HepG2 (cell line): ENCODE data around the gene DDI2. TPM values are rescaled to one million over a fixed set of nuclear protein-coding genes. Genes with fewer than 3 reads are reported as not detected.

Experiments
- FOXO4 ChIP-seq: sonication (generic); formaldehyde crosslinking; conservative IDR thresholded peaks from 2 replicates; pipeline ENCODE4 v1.8.1; 2023; ENCODE audit warnings: missing genetic modification reagents
- HDAC2 ChIP-seq: sonication (generic); formaldehyde crosslinking; IDR thresholded peaks from 2 replicates; pipeline ENCODE4 v1.4.0; 2020; ENCODE audit warnings: missing genetic modification reagents
- IRX3 ChIP-seq: sonication (generic); formaldehyde crosslinking; IDR thresholded peaks from 2 replicates; pipeline ENCODE4 v1.8.1; 2023; ENCODE audit warnings: mild to moderate bottlenecking, low read depth, missing genetic modification reagents, borderline replicate concordance
- JUN ChIP-seq: sonication (generic); formaldehyde crosslinking; IDR thresholded peaks from 2 replicates; pipeline ENCODE4 v1.4.0; 2020; ENCODE audit warnings: mild to moderate bottlenecking, missing genetic modification reagents
- NFIB ChIP-seq: sonication (generic); formaldehyde crosslinking; IDR thresholded peaks from 2 replicates; pipeline ENCODE4 v1.9.0; 2021; ENCODE audit warnings: missing genetic modification reagents, mild to moderate bottlenecking, borderline replicate concordance
- NPAS2 ChIP-seq: sonication (generic); formaldehyde crosslinking; IDR thresholded peaks from 2 replicates; pipeline ENCODE4 v1.8.0; 2022; ENCODE audit warnings: mild to moderate bottlenecking, missing genetic modification reagents, borderline replicate concordance
- POLR2G ChIP-seq: fragments of 200-400 bp; formaldehyde crosslinking; IDR thresholded peaks from 2 replicates; pipeline ENCODE4 v1.6.1; 2018; ENCODE audit warnings: mild to moderate bottlenecking, low read depth, low read length, moderate library complexity
- RFX3 ChIP-seq: IDR thresholded peaks from 2 replicates; pipeline ENCODE4 v1.6.1; 2016; ENCODE audit warnings: missing biosample characterization, missing genetic modification reagents
- SNAI1 ChIP-seq: sonication (generic); formaldehyde crosslinking; IDR thresholded peaks from 2 replicates; pipeline ENCODE4 v1.5.0; 2020; ENCODE audit warnings: mild to moderate bottlenecking, missing genetic modification reagents, borderline replicate concordance
- TAF15 ChIP-seq: fragments of 200-400 bp; formaldehyde crosslinking; IDR thresholded peaks from one replicate; pipeline ENCODE4 v1.6.1; 2018; ENCODE audit warnings: mild to moderate bottlenecking, low read depth, low read length; ENCODE audit not compliant: poor library complexity, severe bottlenecking
- TFDP1 ChIP-seq: IDR thresholded peaks from 2 replicates; pipeline ENCODE4 v1.6.1; 2016; ENCODE audit warnings: missing compliant biosample characterization, missing genetic modification reagents, borderline replicate concordance
- ZBTB2 ChIP-seq: sonication (generic); formaldehyde crosslinking; IDR thresholded peaks from 2 replicates; pipeline ENCODE4 v1.8.0; 2022; ENCODE audit warnings: low read depth, missing genetic modification reagents
- ZBTB46 ChIP-seq: sonication (generic); formaldehyde crosslinking; IDR thresholded peaks from 2 replicates; pipeline ENCODE4 v1.4.0; 2020; ENCODE audit warnings: mild to moderate bottlenecking, missing genetic modification reagents, borderline replicate concordance
- ZNF441 ChIP-seq: sonication (generic); formaldehyde crosslinking; IDR thresholded peaks from 2 replicates; pipeline ENCODE4 v1.7.0; 2021; ENCODE audit warnings: missing genetic modification reagents, borderline replicate concordance
- ZNF713 ChIP-seq: sonication (generic); formaldehyde crosslinking; IDR thresholded peaks from 2 replicates; pipeline ENCODE4 v1.4.0; 2020; ENCODE audit warnings: mild to moderate bottlenecking, missing genetic modification reagents
- ZNF777 ChIP-seq: sonication (generic); formaldehyde crosslinking; IDR thresholded peaks from 2 replicates; pipeline ENCODE4 v1.4.0; 2020; ENCODE audit warnings: missing genetic modification reagents
- ZNF792 ChIP-seq: IDR thresholded peaks from 2 replicates; pipeline ENCODE4 v1.6.1; 2016
- polyA plus RNA-seq, 8 experiments: library from polyadenylated mRNA; depleted of rRNA in 3 of 8; stranded (reverse) in 7 of 8; unstranded in 1 of 8; fragments of >200 nt; fragmentation: Illumina TruSeq in 4 of 8; extraction: Trizol in 4 of 8; gene quantifications; 2 replicates each; pipeline versions ENCODE4 v1.2.1 to v1.2.3, GENCODE V29; 2011 to 2016; ENCODE audit warnings: low read depth in 4 of 8, missing spikeins in 1 of 8, mixed read lengths in 1 of 8; ENCODE audit not compliant: insufficient read depth in 1 of 8
- total RNA-seq, 5 experiments: library from RNA; depleted of rRNA; stranded (reverse); fragments of >200 nt; fragmentation: Illumina TruSeq; extraction: Trizol; gene quantifications; 2 replicates each; pipeline ENCODE4 v1.2.3, GENCODE V29; 2016; ENCODE audit warnings: low read depth in 1 of 5
- TF ChIP-seq, protein P1 (sequence below): sonication (generic); formaldehyde crosslinking; conservative IDR thresholded peaks from 2 replicates; pipeline ENCODE4 v1.8.0; 2022; ENCODE audit warnings: missing genetic modification reagents

Gene DDI2
- total and polyA plus RNA-seq, 2 of the 13 experiments (the other 11 are each of a cell fraction or from before 2014, with no cell fraction given) = 8.5 to 25.7 TPM

- no peak for TF ChIP-seq SNAI1
- TF ChIP-seq ZNF792 (CRISPR knock-in tag) = no peak
- no peak for TF ChIP-seq JUN (CRISPR knock-in tag)
- TF ChIP-seq ZNF713 (CRISPR knock-in tag) = no peak
- TF ChIP-seq, protein P1, sequence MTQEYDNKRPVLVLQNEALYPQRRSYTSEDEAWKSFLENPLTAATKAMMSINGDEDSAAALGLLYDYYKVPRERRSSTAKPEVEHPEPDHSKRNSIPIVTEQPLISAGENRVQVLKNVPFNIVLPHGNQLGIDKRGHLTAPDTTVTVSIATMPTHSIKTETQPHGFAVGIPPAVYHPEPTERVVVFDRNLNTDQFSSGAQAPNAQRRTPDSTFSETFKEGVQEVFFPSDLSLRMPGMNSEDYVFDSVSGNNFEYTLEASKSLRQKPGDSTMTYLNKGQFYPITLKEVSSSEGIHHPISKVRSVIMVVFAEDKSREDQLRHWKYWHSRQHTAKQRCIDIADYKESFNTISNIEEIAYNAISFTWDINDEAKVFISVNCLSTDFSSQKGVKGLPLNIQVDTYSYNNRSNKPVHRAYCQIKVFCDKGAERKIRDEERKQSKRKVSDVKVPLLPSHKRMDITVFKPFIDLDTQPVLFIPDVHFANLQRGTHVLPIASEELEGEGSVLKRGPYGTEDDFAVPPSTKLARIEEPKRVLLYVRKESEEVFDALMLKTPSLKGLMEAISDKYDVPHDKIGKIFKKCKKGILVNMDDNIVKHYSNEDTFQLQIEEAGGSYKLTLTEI = no peak
- TF ChIP-seq TFDP1 (CRISPR knock-in tag) = no peak
- no peak for TF ChIP-seq ZBTB46 (CRISPR knock-in tag)
- no peak for TF ChIP-seq TAF15
- TF ChIP-seq RFX3 (CRISPR knock-in tag) = no peak
- no peak for TF ChIP-seq POLR2G
- no peak for TF ChIP-seq NPAS2
- TF ChIP-seq FOXO4 (CRISPR knock-in tag) = no peak
- TF ChIP-seq IRX3 (CRISPR knock-in tag) = no peak
- no peak for TF ChIP-seq ZBTB2
- TF ChIP-seq ZNF441 (CRISPR knock-in tag) = no peak
- TF ChIP-seq NFIB (CRISPR knock-in tag) = no peak
- TF ChIP-seq HDAC2 (CRISPR knock-in tag) = peak; percentile 64
- no peak for TF ChIP-seq ZNF777 (CRISPR knock-in tag)
Observed at GRCh38 chr1:15605398-15606383, 11.6 kb upstream of the DDI2 start (continued).
